ENCODE measurements around the gene EWSR1.

DNA sequence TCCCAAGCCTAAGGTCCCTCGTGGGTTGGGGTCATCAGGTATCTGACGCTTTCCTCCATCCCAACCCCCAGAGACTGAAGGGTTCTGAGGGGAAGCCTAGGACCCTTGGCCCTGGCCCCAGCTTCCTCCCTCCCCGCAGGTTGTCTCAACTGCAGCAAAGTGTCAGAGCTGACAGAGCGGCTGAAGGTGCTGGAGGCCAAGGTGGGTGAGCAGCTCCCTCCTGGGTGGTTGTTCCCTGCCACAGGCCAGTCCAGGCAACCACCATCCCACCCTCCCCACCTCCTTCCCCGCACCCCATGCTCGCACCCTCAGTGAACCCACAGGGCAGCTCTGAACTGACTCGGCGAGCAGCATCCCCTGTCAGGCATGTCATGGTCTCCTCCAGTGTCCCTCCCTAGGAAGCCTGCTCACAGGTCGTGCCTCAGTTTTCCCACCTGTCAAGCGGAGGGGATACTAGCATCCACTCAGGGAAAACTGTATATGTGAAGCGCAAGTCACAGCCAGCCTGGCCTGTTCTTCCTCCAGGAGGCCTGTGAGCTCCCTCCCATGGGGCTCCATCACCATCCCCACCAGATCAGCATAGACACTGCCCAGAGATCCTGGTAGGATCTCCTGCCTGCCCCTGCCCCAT, 41.6 kb upstream of the EWSR1 start:
- no peak for TF ChIP-seq POLR2A (IDR thresholded peaks at IDR 0.05; ENCODE audit: low read length)
- no peak for TF ChIP-seq GATA1 (IDR thresholded peaks at IDR 0.05; ENCODE audit: low read depth, low read length)

All from erythroblast (primary cell).